NB4 (cell line): ENCODE data around the gene WNT2.

Experiments used
- POLR2A ChIP-seq: IDR thresholded peaks from 2 replicates; pipeline ENCODE4 v1.6.1; 2011; ENCODE audit warnings: mild to moderate bottlenecking; ENCODE audit not compliant: insufficient read length; ENCODE audit errors: extremely low read depth
- TF ChIP-seq, protein P1 (sequence below): IDR thresholded peaks from one replicate; pipeline ENCODE4 v1.5.1; 2012; ENCODE audit warnings: low read depth, low read length
- TF ChIP-seq, protein P2 (sequence below): IDR thresholded peaks from 2 replicates; pipeline ENCODE4 v1.6.1; 2011; ENCODE audit warnings: low read depth, low read length

DNA sequence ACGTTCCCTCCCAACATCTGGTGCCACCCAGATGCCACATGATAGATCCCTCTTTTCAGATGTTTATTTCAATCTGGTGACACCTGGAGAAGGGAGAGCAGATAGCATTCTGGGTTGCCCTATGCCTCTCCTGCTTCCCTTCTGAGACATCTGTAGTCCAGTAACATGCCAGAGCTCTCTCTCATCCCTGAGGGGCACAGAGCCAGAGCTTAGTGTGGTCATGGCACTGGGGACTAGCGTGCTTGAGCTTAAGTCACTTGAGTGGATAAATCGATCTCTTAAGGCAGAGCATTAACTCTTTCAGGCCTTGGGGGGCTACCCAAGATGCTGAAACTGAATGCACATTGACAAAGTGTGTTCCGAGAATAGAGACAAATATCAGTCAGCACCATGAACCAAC, 47.9 kb downstream of the WNT2 start:
- no peak for TF ChIP-seq POLR2A
- TF ChIP-seq, protein P1, sequence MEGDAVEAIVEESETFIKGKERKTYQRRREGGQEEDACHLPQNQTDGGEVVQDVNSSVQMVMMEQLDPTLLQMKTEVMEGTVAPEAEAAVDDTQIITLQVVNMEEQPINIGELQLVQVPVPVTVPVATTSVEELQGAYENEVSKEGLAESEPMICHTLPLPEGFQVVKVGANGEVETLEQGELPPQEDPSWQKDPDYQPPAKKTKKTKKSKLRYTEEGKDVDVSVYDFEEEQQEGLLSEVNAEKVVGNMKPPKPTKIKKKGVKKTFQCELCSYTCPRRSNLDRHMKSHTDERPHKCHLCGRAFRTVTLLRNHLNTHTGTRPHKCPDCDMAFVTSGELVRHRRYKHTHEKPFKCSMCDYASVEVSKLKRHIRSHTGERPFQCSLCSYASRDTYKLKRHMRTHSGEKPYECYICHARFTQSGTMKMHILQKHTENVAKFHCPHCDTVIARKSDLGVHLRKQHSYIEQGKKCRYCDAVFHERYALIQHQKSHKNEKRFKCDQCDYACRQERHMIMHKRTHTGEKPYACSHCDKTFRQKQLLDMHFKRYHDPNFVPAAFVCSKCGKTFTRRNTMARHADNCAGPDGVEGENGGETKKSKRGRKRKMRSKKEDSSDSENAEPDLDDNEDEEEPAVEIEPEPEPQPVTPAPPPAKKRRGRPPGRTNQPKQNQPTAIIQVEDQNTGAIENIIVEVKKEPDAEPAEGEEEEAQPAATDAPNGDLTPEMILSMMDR: no peak
- TF ChIP-seq, protein P2, sequence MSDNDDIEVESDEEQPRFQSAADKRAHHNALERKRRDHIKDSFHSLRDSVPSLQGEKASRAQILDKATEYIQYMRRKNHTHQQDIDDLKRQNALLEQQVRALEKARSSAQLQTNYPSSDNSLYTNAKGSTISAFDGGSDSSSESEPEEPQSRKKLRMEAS: no peak
